ENCODE data around the gene SENP1.

- TF ChIP-seq POLR2A (IDR thresholded peaks at IDR 0.05) (no peak), POLR2AphosphoS5 (IDR thresholded peaks at IDR 0.05) (no peak), CTCF (IDR thresholded peaks at IDR 0.05) (no peak)
Measured at GRCh38 chr12:48004053-48004941, 101.6 kb downstream of the SENP1 start, which contains the start of gene COL2A1.

All from prostate gland (tissue), 2 donors.